CD4-positive, alpha-beta T cell treated with Interleukin-21 for 1 hour (primary cell): ENCODE data around the gene SENP3.

Experiments
- DNase-seq: peaks from one replicate; pipeline ENCODE4 v3.0.0-alpha.2; 2020

SENP3 gene

DNA sequence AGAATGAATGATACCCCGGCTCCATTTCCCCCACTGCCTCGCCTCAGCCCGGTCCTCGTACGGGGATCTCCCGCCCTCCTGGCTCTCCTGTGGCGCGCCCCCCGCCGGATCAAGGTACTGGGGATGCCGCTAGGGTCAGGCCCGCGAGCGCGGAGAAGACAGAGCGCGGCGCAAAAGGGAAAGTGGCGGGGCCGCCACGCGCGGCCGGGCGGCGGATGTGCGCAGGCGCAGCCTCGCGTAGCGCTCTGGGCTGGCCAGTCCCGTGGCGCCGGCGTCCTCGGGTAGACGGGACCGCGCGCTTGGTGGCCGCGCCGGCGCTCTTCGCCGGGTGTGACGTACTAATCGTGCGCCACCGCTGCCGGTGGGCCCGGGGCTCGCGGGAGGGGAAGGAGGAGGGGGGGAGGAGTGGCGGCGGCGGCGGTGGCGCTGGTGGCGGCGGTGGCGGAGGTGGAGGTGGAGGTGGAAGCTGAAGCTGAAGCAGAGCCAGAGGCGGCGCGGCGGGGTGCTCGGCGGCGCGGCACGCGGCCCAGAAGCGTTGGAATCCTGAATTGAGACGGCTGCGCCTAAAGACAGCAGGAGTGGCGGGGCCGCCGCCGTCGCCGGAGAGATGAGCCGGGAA, at the start of gene SENP3:
SENP3 (plus strand) TSS at position 331 of the 619 bp plus-strand sequence. CDS start 1,158 bp downstream, outside the sequence.
- DNase-seq = peak; percentile 94

DNA sequence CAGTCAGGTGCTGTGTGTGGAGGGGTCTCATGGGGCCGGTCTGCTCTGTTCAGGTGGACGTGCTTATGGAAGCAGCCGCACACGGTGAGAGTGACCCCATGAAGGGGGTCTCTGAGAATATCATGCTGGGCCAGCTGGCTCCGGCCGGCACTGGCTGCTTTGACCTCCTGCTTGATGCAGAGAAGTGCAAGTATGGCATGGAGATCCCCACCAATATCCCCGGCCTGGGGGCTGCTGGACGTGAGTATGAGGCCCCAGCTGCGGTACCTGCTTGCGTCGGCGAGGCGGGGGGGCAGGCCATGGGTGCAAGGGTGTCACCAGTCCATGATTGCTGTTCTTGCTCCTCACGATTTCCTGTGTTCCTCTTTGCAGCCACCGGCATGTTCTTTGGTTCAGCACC, 49.6 kb upstream of the SENP3 start:
- no peak for DNase-seq

DNA sequence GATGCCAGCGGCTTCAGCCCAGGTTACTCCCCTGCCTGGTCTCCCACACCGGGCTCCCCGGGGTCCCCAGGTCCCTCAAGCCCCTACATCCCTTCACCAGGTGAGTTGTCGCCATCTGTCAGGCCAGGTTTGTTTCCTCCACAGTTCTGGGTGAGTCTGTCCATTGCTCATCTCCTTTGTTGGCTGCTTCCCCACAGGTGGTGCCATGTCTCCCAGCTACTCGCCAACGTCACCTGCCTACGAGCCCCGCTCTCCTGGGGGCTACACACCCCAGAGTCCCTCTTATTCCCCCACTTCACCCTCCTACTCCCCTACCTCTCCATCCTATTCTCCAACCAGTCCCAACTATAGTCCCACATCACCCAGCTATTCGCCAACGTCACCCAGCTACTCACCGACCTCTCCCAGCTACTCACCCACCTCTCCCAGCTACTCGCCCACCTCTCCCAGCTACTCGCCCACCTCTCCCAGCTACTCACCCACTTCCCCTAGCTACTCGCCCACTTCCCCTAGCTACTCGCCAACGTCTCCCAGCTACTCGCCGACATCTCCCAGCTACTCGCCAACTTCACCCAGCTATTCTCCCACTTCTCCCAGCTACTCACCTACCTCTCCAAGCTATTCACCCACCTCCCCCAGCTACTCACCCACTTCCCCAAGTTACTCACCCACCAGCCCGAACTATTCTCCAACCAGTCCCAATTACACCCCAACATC, 48.7 kb upstream of the SENP3 start:
- DNase-seq = no peak

- no peak for DNase-seq
Measured at GRCh38 chr17:7513850-7514419, 47.8 kb upstream of the SENP3 start.

DNA sequence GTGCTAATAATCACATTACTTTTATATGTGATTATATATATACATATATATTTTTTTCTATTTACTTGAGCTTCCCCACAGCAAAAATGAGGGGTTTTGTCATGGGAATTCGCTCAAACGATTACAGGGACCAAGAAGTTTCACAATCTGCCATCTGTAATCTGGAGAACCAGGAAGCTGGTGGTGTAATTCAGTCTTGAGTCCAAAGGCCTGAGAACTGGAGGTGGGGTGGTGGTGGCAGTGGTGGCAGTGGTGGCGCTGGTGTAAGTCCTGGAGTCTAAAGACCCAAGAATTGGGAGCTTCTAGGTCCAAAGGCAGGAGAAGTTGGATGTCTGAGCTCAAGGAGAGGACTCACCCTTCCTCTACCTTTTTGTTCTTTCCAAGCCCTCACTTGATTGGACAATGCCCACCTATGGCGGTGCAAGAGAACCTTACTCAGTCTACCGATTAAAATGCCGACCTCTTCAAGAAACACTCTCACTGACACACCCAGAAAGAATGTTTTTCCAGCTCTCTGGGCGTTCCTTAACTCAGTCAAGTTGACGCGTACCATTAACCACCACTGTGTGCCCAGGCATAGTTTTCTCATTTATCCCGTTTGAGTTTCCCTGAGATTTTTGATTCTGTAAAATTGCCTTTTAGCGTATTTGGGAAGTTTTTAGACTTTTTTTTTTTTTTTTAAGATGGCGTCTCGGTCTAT, 45.7 kb upstream of the SENP3 start:
- no peak for DNase-seq

GRCh38 chr17:7523033-7523432, 38.7 kb upstream of the SENP3 start:
- peak; percentile 67 for DNase-seq

- no peak for DNase-seq
Measured at GRCh38 chr17:7528842-7529241, 32.9 kb upstream of the SENP3 start.

DNA sequence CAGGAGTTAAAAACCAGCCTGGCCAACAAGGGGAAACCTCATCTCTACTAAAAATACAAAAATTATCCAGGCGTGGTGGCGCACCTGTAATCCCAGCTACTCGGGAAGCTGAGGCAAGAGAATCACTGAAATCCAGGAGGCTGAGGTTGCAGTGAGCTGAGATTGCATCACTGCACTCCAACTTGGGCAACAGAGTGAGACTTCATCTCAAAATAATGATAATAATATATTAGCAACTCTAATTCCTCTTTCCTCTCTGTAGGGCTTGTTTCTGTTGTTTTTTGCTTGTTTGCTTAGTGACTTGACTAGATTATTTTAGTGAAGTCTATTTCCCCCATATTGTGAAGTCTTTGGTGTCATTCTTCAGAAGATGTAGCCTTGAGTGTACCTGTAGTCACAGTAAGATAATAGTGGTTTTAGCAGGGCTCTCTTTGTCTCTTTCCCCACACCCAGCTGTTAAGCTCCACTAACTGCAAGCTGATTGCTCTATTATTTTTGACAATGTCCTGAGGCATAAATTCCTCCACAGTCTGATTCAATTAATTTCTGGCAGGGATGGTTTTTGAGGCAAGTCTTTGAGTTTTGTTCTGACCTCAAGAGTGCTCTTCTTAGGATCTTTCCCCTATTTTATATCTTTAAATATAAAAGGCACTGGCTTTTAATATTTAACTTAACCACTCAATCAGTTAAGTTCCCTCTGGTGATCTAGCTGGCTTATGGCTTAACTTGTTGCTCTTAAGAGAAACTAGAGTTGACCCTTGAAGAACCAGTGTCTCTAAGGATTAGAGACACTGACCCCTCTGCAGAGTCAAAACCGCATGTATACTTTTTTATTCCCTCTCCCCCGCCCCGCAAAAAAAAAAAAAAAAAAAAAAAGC, 31.5 kb upstream of the SENP3 start:
- DNase-seq = no peak

GRCh38 chr17:7538050-7538449, 23.7 kb upstream of the SENP3 start:
- DNase-seq = no peak

DNA sequence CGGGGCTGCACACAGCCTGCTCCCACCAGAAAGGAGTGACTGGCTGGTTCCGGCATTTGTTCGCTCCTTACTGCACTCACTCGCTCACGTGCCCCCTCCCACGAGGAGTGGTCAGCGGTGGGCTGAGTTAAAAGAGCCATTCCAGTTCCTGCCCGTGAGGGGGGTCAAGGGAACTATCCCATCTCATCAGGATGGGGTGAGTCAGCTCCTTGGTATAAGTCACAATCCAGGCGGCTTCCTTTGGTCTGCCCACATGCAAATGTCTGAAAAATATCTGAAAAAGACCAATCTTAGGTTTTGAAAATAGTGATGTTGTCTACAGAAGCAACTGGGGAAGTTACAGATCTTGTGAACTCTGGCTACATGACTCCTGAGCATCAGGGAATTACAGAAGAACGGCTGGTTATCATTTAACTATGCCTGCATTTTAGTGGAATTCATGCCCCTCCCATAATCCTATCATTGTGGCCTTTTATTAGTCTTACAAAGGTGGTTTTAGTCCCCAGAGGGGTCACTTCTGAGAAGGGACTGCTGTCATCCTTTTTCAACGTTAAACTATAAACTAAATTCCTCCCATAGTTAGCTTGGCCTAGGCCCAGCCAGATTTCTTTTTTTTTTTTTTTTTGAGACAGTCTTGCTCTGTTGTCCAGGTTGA, 22.7 kb upstream of the SENP3 start:
- DNase-seq = no peak

DNA sequence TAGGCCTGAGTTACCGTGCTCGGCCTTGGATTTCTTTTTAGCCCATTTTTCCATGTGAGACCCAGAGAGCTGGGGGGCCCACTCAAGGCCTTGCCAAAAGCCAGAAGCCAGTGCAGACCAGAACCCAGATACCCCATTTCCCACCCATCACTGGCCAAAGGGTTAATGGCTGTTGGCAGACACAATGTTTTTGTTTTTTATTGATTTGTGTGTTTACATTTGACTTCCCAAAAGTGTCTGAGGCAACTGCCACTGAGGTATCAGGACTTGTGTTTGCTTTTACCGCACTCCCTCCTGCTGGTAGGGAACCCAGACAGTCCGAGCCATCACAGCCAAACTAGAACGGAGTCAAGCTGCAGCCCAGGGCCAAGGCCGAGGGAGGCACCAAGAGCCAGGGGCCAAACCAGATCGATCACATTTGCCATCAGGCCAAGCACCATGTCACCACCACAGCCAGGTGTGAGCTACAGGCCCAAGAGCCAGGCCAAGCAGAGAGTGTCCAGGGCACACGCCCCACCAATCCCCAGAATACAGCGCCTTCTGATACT, 20.6 kb upstream of the SENP3 start:
- DNase-seq = no peak

GRCh38 chr17:7544911-7545310, 16.8 kb upstream of the SENP3 start:
- no peak for DNase-seq

GRCh38 chr17:7548585-7549400, 12.9 kb upstream of the SENP3 start, which contains the start of gene TNFSF12:
TSS of gene TNFSF12 (plus strand) at chr17:7549058. CDS start at chr17:7549154, 96 bp downstream.
- peak; percentile 58 for DNase-seq

GRCh38 chr17:7549401-7550055, 12.2 kb upstream of the SENP3 start:
- peak; percentile 49 for DNase-seq

GRCh38 chr17:7550344-7550743, 11.4 kb upstream of the SENP3 start:
- DNase-seq = no peak

DNA sequence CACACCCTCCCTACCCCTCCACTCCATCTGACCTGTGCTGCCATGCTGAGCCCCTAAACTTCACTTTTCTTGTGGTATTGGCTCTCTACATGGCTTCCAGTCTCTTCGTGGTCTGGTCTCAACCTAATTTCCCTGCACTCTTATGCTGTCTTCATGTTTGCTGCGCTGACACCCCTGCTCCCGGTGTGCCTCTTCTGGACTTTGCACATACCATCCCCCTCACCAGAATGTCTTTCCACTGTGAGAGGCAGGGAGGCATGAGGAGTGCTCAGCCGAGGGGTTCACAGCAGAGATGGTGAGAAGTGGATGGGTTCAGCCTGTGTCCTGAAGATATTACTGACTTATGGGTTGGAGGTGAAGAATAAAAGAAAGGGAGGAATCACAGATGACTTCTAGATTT, 10.3 kb upstream of the SENP3 start:
- DNase-seq = no peak

GRCh38 chr17:7552621-7553051, 9.1 kb upstream of the SENP3 start:
- peak; percentile 60 for DNase-seq

DNA sequence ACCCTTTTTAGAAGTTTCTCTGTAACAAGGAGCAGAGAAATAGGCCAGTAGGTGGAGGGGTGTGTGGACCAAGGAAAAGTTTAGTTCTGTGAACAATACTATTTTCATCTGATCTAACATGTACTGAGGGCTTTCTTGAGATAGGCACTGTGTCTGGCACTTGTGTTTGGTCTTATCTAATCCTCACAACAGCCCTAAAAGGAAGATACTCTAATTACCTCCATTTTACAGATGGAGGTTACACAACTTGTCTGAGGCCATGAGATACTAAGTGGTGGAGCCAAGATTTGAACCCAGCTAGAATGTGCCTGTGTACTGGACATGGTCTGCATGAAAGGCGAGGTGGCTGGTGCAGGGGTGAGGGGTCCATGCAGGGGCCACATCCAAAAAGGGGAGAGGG, 8.4 kb upstream of the SENP3 start:
- no peak for DNase-seq

- no peak for DNase-seq
Measured at GRCh38 chr17:7555320-7555948, 6.3 kb upstream of the SENP3 start.

- no peak for DNase-seq
Measured at GRCh38 chr17:7556627-7557026, 5.1 kb upstream of the SENP3 start.
